ENCODE results near the gene RNF41.

DNA sequence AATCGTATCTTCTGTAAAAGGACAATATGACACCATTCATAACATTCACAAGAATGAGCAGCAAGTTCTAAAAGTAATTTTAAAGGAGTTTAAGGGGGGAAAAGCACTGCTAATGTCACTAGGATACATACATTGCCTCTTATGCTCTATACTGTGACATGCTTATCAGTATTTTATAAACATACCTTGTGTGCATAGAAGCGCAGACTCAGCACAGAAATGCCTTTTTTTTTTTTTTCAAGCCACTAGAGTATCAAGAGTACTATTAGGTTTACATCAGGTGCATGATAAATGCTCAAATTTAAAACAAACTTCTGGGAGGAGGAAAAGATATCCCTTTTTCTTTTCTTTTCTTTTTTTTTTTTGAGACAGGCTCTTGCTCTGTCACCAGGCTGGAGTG, 18.9 kb downstream of the RNF41 start:
- TF ChIP-seq, protein P1, sequence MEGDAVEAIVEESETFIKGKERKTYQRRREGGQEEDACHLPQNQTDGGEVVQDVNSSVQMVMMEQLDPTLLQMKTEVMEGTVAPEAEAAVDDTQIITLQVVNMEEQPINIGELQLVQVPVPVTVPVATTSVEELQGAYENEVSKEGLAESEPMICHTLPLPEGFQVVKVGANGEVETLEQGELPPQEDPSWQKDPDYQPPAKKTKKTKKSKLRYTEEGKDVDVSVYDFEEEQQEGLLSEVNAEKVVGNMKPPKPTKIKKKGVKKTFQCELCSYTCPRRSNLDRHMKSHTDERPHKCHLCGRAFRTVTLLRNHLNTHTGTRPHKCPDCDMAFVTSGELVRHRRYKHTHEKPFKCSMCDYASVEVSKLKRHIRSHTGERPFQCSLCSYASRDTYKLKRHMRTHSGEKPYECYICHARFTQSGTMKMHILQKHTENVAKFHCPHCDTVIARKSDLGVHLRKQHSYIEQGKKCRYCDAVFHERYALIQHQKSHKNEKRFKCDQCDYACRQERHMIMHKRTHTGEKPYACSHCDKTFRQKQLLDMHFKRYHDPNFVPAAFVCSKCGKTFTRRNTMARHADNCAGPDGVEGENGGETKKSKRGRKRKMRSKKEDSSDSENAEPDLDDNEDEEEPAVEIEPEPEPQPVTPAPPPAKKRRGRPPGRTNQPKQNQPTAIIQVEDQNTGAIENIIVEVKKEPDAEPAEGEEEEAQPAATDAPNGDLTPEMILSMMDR (IDR thresholded peaks at IDR 0.05; ENCODE audit: insufficient read depth, low read length, poor library complexity, severe bottlenecking), result no peak
- no peak for TF ChIP-seq EZH2phosphoT487 (conservative IDR thresholded peaks at IDR 0.05; ENCODE audit: low read length)

All from SU-DHL-6 (cell line).